Upper lobe of left lung (tissue), 6 donors: Measurements from ENCODE around the gene MAP1S. TPM values are rescaled to one million over a fixed set of nuclear protein-coding genes. Genes with fewer than 3 reads are reported as not detected.

Experiments
- ATAC-seq, 2 donors: fragments of 200-7000 bp; cut with Tn5 transposase; one replicate each; pipeline ENCODE4 v1.9.1; 2022; ENCODE audit warnings: mild to moderate bottlenecking in 2 of 2, moderate library complexity in 2 of 2; ENCODE audit not compliant: low FRiP score in 2 of 2
- DNase-seq, 2 donors: peaks; one replicate each; pipeline ENCODE4 v3.0.0-alpha.2; 2019 to 2020
- H3K27ac ChIP-seq, 4 donors: fragments of 200-600 bp; sonication (generic); one replicate each; pipeline ENCODE4 v1.5.1; 2016 to 2019
- H3K27me3 ChIP-seq, 4 donors: fragments of 200-600 bp; sonication (generic); one replicate each; pipeline ENCODE4 v1.5.1; 2017 to 2019
- H3K36me3 ChIP-seq, 4 donors: fragments of 200-600 bp; sonication (generic); one replicate each; pipeline ENCODE4 v1.5.1; 2016 to 2019
- H3K4me1 ChIP-seq, 4 donors: fragments of 200-600 bp; sonication (generic); one replicate each; pipeline ENCODE4 v1.5.1; 2018 to 2019
- H3K4me3 ChIP-seq, 4 donors: fragments of 200-600 bp; sonication (generic); one replicate each; pipeline ENCODE4 v1.5.1; 2017 to 2019; ENCODE audit warnings: mild to moderate bottlenecking in 2 of 4, moderate library complexity in 1 of 4
- H3K9me3 ChIP-seq, 4 donors: fragments of 200-600 bp; sonication (generic); one replicate each; pipeline ENCODE4 v1.5.1; 2018 to 2019
- EP300 ChIP-seq, 4 donors: sonication (generic); formaldehyde crosslinking; IDR thresholded peaks; one replicate each; pipeline ENCODE4 v1.5.1; 2017; ENCODE audit warnings: antibody characterized with exemption in 4 of 4, control low read depth in 2 of 4
- POLR2A ChIP-seq, 4 donors: fragments of 450-650 bp; IDR thresholded peaks; one replicate each; pipeline ENCODE4 v1.5.1; 2016 to 2017; ENCODE audit warnings: antibody characterized with exemption in 4 of 4, mild to moderate bottlenecking in 2 of 4
- POLR2AphosphoS5 ChIP-seq, 2 donors: sonication (generic); formaldehyde crosslinking; IDR thresholded peaks; one replicate each; pipeline ENCODE4 v1.5.1; 2017; ENCODE audit warnings: antibody characterized with exemption in 2 of 2
- WGBS, 2 donors: methylation state at CpG; one replicate each; pipeline ENCODE4 v1.1.5; 2017 to 2018; 5-methylcytosine and 5-hydroxymethylcytosine counted together
- total RNA-seq, 6 donors: library from RNA; depleted of rRNA in 4 of 6; stranded (reverse); fragments of >200 nt in 4 of 6; gene quantifications; one replicate each; pipeline versions ENCODE4 v1.1.0 to v1.2.1, GENCODE V29; 2016 to 2021
- TF ChIP-seq, protein P1 (sequence below), 6 experiments: fragments of 450-650 bp in 4 of 6; fragments of 200-600 bp in 2 of 6; sonication (generic) in 2 of 6; IDR thresholded peaks; one replicate each; pipeline ENCODE4 v1.5.1; 2016 to 2019; ENCODE audit warnings: antibody characterized with exemption in 6 of 6
- donor health status: DM: no; HTN: no; CAD: no; lungs with moderate emphysema.
- donor health status: DM: no; HTN: yes; CAD: no; lungs with severe emphysema.

Gene MAP1S, protein sequence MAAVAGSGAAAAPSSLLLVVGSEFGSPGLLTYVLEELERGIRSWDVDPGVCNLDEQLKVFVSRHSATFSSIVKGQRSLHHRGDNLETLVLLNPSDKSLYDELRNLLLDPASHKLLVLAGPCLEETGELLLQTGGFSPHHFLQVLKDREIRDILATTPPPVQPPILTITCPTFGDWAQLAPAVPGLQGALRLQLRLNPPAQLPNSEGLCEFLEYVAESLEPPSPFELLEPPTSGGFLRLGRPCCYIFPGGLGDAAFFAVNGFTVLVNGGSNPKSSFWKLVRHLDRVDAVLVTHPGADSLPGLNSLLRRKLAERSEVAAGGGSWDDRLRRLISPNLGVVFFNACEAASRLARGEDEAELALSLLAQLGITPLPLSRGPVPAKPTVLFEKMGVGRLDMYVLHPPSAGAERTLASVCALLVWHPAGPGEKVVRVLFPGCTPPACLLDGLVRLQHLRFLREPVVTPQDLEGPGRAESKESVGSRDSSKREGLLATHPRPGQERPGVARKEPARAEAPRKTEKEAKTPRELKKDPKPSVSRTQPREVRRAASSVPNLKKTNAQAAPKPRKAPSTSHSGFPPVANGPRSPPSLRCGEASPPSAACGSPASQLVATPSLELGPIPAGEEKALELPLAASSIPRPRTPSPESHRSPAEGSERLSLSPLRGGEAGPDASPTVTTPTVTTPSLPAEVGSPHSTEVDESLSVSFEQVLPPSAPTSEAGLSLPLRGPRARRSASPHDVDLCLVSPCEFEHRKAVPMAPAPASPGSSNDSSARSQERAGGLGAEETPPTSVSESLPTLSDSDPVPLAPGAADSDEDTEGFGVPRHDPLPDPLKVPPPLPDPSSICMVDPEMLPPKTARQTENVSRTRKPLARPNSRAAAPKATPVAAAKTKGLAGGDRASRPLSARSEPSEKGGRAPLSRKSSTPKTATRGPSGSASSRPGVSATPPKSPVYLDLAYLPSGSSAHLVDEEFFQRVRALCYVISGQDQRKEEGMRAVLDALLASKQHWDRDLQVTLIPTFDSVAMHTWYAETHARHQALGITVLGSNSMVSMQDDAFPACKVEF
- 10 to 100 TPM; 23.6 to 87.9 (median 63.7) TPM for total RNA-seq

DNA sequence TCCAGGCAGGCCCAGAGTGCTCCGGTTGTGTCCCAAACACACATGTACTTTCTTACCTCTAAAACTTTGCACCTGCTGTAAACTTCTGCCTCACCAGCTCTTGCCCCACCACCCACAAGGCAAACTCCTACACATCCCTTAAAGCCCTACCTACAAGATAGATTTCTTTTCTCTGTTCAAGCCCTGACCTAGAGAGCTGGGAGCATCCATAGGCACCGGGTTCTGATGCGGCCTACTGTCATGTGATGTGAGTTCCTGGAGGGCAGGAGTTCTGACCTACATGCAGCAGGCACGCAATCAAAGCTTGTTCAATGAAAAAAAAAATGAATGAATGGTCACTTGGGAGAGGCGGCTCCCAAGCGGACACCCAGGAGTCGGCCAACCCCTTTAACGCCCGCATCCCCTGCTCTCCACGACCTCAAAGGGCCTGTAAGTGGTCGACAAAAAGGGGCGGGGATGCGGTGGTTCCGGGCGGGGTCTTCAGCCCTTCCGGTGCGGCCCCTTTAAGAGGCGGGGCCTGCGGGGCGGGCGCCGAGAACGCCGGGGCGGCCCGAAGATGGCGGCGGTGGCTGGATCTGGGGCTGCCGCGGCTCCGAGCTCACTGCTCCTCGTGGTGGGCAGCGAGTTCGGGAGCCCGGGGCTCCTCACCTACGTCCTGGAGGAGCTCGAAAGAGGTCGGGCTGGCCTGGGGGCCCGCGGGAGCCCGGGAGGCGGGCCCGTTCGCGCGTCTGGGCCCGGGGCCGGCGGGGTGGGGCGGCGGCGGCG lies at the start of gene MAP1S:
TSS of gene MAP1S (plus strand) at position 534 of the 765 bp plus-strand sequence. CDS start at position 557, 23 bp downstream.
- TF ChIP-seq POLR2A (IDR thresholded peaks at IDR 0.05) (peak in 3 of 4 donors; percentile 58 to 89 (median 75)), POLR2AphosphoS5 (IDR thresholded peaks at IDR 0.05) (peak; percentile 73 to 78)
- TF ChIP-seq, protein P1, sequence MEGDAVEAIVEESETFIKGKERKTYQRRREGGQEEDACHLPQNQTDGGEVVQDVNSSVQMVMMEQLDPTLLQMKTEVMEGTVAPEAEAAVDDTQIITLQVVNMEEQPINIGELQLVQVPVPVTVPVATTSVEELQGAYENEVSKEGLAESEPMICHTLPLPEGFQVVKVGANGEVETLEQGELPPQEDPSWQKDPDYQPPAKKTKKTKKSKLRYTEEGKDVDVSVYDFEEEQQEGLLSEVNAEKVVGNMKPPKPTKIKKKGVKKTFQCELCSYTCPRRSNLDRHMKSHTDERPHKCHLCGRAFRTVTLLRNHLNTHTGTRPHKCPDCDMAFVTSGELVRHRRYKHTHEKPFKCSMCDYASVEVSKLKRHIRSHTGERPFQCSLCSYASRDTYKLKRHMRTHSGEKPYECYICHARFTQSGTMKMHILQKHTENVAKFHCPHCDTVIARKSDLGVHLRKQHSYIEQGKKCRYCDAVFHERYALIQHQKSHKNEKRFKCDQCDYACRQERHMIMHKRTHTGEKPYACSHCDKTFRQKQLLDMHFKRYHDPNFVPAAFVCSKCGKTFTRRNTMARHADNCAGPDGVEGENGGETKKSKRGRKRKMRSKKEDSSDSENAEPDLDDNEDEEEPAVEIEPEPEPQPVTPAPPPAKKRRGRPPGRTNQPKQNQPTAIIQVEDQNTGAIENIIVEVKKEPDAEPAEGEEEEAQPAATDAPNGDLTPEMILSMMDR (IDR thresholded peaks at IDR 0.05): no peak
- 7 to 8% methylated on average over 13 to 19 of the region's 53 CpGs for WGBS, 2 donors
- H3K36me3 ChIP-seq: peaks cover 2 to 20% (median 4%) of the 10 kb centered on the region in 4 donors
- peak within 1 kb of the TSS; percentile 76 to 99 (median 97) for H3K4me3 ChIP-seq
- no peaks in the 10 kb centered on the region for H3K27me3 ChIP-seq
- ATAC-seq (peak in 1 of 2 donors; percentile 76), DNase-seq (peak; percentile 54 to 94)
- peak within 1 kb of the TSS; percentile 73 to 89 (median 82) for H3K27ac ChIP-seq
- H3K9me3 ChIP-seq: no peaks in the 10 kb centered on the region
- H3K4me1 ChIP-seq: peaks cover 49 to 60% (median 54%) of the 10 kb centered on the region in 4 donors

DNA sequence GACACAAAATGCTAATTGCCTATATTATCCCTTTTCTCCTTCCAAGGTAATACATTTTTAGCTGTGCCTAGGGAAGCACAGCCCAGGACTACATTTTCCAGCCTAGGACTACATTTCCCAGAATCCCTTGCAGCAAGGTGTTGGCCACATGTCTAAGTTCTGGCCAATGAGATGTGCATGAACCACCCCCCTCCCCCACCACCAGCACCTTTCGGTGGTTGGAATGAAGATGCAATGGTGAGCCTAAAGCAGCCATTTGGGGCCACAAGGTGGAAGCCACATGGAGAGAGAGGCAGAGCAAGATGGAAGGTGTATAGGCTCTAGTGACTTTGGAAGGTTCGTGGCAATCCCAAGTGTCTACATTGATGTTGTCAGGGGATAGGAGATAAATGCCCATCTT lies 47.4 kb upstream of the MAP1S start:
- Histone ChIP-seq H3K36me3 (no peaks in the 10 kb centered on the region), H3K4me1 (no peaks in the 10 kb centered on the region), H3K4me3 (no peak overlapping the region), H3K9me3 (no peaks in the 10 kb centered on the region), H3K27ac (no peak overlapping the region), H3K27me3 (no peaks in the 10 kb centered on the region)
- 80 to 88% methylated on average over 2 of the region's 2 CpGs for WGBS, 2 donors
- DNase-seq (no peak), ATAC-seq (no peak)
- TF ChIP-seq, protein P1 (IDR thresholded peaks at IDR 0.05): no peak
- TF ChIP-seq POLR2AphosphoS5 (IDR thresholded peaks at IDR 0.05): no peak
- TF ChIP-seq POLR2A (IDR thresholded peaks at IDR 0.05): no peak
- no peak for TF ChIP-seq EP300 (IDR thresholded peaks at IDR 0.05)

DNA sequence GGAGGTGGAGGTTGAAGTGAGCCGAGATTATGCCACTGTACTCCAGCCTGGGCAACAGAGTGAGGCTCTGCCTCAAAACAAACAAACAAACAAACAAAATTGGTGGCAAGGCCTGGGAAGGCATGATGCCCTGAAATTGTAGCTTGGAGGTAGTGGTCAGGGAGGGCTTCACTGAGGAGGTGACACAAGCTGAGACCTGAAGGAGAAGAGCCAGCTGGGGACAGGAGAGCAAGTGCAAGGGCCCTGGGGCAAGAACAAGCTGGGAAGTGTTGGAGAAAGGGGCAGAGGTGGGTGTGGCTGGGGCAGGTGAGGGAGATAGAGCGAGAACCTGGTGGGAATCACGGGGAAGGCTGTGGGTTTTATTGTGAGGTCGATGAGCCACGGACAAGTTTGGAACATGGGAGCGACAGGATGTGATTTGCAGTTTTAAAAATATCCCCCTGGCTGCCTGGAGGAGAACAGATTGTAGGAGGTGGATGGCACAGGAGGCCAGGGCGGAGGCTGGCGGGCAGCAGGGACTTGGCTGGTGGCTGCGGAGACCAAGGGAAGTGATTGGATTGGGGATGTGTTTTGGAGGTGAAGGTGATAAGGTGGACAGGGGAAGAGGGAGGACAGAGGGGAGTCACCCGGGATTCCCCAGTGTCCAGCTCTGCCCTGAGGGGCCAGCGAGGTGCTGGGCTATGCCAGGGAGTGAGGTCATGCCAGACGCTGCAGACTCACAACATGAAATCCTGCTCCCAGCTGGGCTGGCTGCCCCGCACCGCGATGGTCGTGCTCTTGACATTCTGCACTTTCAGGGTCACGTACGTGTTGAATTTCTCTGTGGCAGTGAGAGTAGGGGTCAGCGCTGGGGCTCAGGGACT lies 45.1 kb upstream of the MAP1S start:
- 62 to 63% methylated on average over 19 of the region's 19 CpGs for WGBS, 2 donors
- H3K36me3 ChIP-seq: no peaks in the 10 kb centered on the region
- no peaks in the 10 kb centered on the region for H3K4me1 ChIP-seq
- H3K27ac ChIP-seq: no peak overlapping the region
- H3K4me3 ChIP-seq: no peak overlapping the region
- DNase-seq (peak in 1 of 2 donors; percentile 64), ATAC-seq (no peak)
- no peaks in the 10 kb centered on the region for H3K27me3 ChIP-seq
- no peak for TF ChIP-seq EP300 (IDR thresholded peaks at IDR 0.05)
- TF ChIP-seq POLR2AphosphoS5 (IDR thresholded peaks at IDR 0.05): no peak
- TF ChIP-seq, protein P1 (IDR thresholded peaks at IDR 0.05): no peak
- no peak for TF ChIP-seq POLR2A (IDR thresholded peaks at IDR 0.05)
- H3K9me3 ChIP-seq: no peaks in the 10 kb centered on the region

DNA sequence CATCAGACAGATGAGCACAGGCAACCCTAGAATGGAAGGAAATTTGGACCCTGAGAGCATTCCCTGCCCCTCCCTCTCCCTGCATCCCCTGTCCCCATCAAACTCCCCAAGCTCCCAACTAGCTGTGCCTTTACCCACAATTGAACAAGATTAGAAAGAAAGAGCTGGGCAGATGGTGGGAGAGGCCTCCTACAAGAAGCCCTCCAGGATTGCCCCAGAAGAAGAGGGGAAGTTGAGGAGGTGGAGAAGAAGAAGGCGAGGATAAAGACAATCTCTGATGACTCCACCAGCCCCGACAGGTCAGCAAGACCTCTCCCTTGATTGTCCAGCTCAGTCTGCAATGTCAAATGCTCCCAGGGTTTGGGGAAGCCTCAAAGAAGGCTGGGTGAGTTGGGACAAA lies 43.0 kb upstream of the MAP1S start:
- ATAC-seq: no peak
- Histone ChIP-seq H3K27ac (no peak overlapping the region), H3K36me3 (no peaks in the 10 kb centered on the region), H3K27me3 (no peaks in the 10 kb centered on the region), H3K9me3 (no peaks in the 10 kb centered on the region), H3K4me1 (peaks cover 11 to 16% (median 12%) of the 10 kb centered on the region in 4 donors), H3K4me3 (no peak overlapping the region)
- TF ChIP-seq, protein P1 (IDR thresholded peaks at IDR 0.05): no peak
- no peak for TF ChIP-seq POLR2AphosphoS5 (IDR thresholded peaks at IDR 0.05)
- no peak for TF ChIP-seq POLR2A (IDR thresholded peaks at IDR 0.05)
- TF ChIP-seq EP300 (IDR thresholded peaks at IDR 0.05): no peak
- DNase-seq: no peak
- 50 to 66% methylated on average over 2 of the region's 2 CpGs for WGBS, 2 donors
